ENCODE measurements around the gene LAMB2.

The LAMB2 gene

DNA sequence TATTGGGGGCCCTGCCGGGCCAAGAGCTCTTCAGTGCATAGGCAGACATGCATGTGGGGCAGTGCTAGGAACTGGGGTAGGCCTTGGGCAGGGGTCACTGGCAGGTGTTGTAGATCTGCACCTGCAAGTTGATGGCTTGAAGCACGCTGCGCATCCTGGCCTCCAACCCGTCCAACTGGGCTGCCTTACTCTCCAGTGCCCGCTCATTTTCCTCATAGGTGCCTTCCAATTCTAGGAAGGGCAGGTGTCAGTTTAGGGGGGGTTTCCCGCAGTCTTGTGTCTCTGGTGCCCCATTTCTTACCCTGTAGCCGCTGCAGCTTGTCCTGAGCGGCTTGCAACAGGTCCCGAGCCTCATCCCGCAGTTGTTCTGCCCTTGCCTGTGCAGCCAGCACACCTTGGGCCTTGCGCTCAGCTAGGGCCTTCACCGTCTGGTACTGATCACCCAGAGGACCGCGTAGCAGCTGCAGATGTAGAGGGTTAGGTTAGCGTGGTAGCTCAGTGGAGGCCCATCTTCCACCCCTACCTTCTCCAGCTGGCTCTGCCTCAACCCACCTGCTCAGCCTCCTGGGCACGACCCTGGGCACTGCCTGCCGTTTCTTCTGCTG lies 11.6 kb downstream of the LAMB2 start:
- TF ChIP-seq TOX (CRISPR knock-in tag; IDR thresholded peaks at IDR 0.05; ENCODE audit: borderline replicate concordance) = no peak
- no peak for TF ChIP-seq ZNF565 (CRISPR knock-in tag; conservative IDR thresholded peaks at IDR 0.05; ENCODE audit: low read depth)
- no peak for TF ChIP-seq CREB5 (CRISPR knock-in tag; IDR thresholded peaks at IDR 0.05; ENCODE audit: low read depth)
- no peak for TF ChIP-seq RARB (CRISPR knock-in tag; IDR thresholded peaks at IDR 0.05)
- TF ChIP-seq CSRNP3 (CRISPR knock-in tag; IDR thresholded peaks at IDR 0.05) = no peak
- no peak for TF ChIP-seq ESRRG (CRISPR knock-in tag; IDR thresholded peaks at IDR 0.05)
- TF ChIP-seq BACH2 (CRISPR knock-in tag; IDR thresholded peaks at IDR 0.05; ENCODE audit: borderline replicate concordance) = no peak
- no peak for TF ChIP-seq ZNF70 (CRISPR knock-in tag; IDR thresholded peaks at IDR 0.05)
- no peak for TF ChIP-seq PPARA (CRISPR knock-in tag; IDR thresholded peaks at IDR 0.05; ENCODE audit: borderline replicate concordance)
- TF ChIP-seq ISL1 (CRISPR knock-in tag; IDR thresholded peaks at IDR 0.05) = no peak
- no peak for TF ChIP-seq POU6F1 (CRISPR knock-in tag; IDR thresholded peaks at IDR 0.05; ENCODE audit: borderline replicate concordance, low read depth)
- TF ChIP-seq ZFP30 (CRISPR knock-in tag; IDR thresholded peaks at IDR 0.05) = no peak
- no peak for TF ChIP-seq TSHZ2 (CRISPR knock-in tag; IDR thresholded peaks at IDR 0.05)
- TF ChIP-seq SNAI2 (CRISPR knock-in tag; IDR thresholded peaks at IDR 0.05) = no peak
- ATAC-seq = no peak

DNA sequence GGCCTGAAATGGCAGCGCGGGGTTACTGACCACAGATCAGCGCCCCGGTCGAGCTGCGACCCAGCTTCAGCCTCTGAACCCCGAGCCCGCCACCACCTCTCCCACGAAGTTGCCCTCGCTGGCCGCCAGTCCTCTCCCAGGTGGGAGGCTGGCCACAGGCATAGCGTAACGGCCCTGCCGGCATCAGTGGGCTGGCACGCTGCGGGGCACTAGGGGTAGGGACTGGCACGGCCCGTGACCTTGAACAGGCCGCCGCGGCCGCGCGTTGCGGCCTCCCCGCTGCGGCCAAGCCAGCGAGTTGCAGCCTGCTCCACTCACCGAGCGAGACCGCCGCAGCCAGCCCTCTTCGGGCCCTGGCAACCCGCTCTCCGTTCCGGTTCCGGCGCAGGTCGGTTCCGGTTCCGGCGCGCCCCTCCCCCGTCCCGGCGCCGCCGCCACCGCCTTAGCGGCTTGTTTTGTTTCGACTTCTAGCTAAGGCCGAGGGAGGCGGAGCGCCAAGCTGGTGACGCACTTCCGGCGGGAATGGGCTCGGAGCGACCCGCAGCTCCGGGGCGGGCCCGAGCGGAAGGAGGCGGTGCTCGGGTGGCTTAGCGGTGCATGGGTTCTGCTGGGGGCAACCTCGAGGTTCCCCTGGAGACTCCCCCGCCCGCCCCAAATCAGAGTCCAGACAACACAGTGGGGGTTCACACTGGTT lies 12.3 kb downstream of the LAMB2 start, which contains the start of gene USP19:
Gene USP19 (minus strand): TSS at position 386 of the 694 bp plus-strand sequence. CDS start 1,678 bp downstream, outside the sequence.
- ATAC-seq = peak; percentile 94
- no peak for TF ChIP-seq TOX (CRISPR knock-in tag; IDR thresholded peaks at IDR 0.05; ENCODE audit: borderline replicate concordance)
- peak; percentile 52; the same call in 1 of the 2 replicates for TF ChIP-seq ESRRG (CRISPR knock-in tag; IDR thresholded peaks at IDR 0.05)
- no peak for TF ChIP-seq ARNTL (CRISPR knock-in tag; IDR thresholded peaks at IDR 0.05; ENCODE audit: borderline replicate concordance, low read depth)
- TF ChIP-seq TCF4 (CRISPR knock-in tag; IDR thresholded peaks at IDR 0.05; ENCODE audit: borderline replicate concordance) = no peak
- no peak for TF ChIP-seq CSRNP3 (CRISPR knock-in tag; IDR thresholded peaks at IDR 0.05)
- TF ChIP-seq ZFP30 (CRISPR knock-in tag; IDR thresholded peaks at IDR 0.05) = no peak
- TF ChIP-seq ZC3H10 (CRISPR knock-in tag; IDR thresholded peaks at IDR 0.05) = no peak
- TF ChIP-seq RARB (CRISPR knock-in tag; IDR thresholded peaks at IDR 0.05) = no peak
- TF ChIP-seq BACH2 (CRISPR knock-in tag; IDR thresholded peaks at IDR 0.05; ENCODE audit: borderline replicate concordance) = no peak
- TF ChIP-seq POU6F1 (CRISPR knock-in tag; IDR thresholded peaks at IDR 0.05; ENCODE audit: borderline replicate concordance, low read depth) = no peak
- no peak for TF ChIP-seq CREB5 (CRISPR knock-in tag; IDR thresholded peaks at IDR 0.05; ENCODE audit: low read depth)
- no peak for TF ChIP-seq ZNF8 (CRISPR knock-in tag; IDR thresholded peaks at IDR 0.05)
- TF ChIP-seq ZNF565 (CRISPR knock-in tag; conservative IDR thresholded peaks at IDR 0.05; ENCODE audit: low read depth) = no peak
- TF ChIP-seq ZFP3 (CRISPR knock-in tag; IDR thresholded peaks at IDR 0.05) = 0 out of 2 replicates have a peak, but pooled peaks have one; percentile 47
- TF ChIP-seq ISL1 (CRISPR knock-in tag; IDR thresholded peaks at IDR 0.05) = no peak
- no peak for TF ChIP-seq SNAI2 (CRISPR knock-in tag; IDR thresholded peaks at IDR 0.05)
- no peak for TF ChIP-seq CSDC2 (CRISPR knock-in tag; IDR thresholded peaks at IDR 0.05)
- TF ChIP-seq TSHZ2 (CRISPR knock-in tag; IDR thresholded peaks at IDR 0.05) = no peak
- no peak for TF ChIP-seq ZNF70 (CRISPR knock-in tag; IDR thresholded peaks at IDR 0.05)
- no peak for TF ChIP-seq PPARA (CRISPR knock-in tag; IDR thresholded peaks at IDR 0.05; ENCODE audit: borderline replicate concordance)
